Measurements from ENCODE around the gene ATRNL1. TPM values are rescaled to one million over a fixed set of nuclear protein-coding genes. Genes with fewer than 3 reads are reported as not detected.
"Not testable (repeated sequence)": the region's sequence is repeated elsewhere in the genome, so short reads cannot be mapped to it uniquely, and the experiment has no call there.

The ATRNL1 gene
- total and polyA plus RNA-seq, 10 donors = 0.29 to 6.3 (median 2.2) TPM

DNA sequence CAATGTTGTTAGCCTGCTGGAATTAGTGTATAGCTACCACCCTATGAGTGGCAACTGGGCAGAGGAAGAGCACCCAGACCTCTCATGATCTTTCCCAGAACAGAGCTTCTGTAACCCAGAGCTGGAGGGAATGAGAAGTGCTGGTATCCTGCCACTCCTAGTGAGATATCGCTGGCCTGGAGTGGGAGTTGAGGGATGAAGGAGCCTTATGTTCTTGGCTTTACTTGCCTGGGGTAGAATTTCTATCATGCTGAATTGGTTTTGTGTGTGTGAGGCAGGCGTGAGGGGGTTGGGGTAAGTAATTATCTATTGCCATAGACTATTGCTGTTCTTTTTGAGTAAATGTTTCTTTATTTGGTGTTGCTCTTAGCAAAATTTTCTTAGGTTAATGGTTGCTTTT lies 146.6 kb downstream of the ATRNL1 start:
- intact Hi-C loops (cut with DNase I; ENCODE audit: low total_unique reads) = no loop called here
- no peak for DNase-seq
- no peaks in the 10 kb centered on the region for H3K4me1 ChIP-seq
- no peak for TF ChIP-seq CTCF (IDR thresholded peaks at IDR 0.05 in 8 of 11, conservative IDR thresholded peaks at IDR 0.05 in 3 of 11)
- TF ChIP-seq POLR2A (IDR thresholded peaks at IDR 0.05) = no peak
- TF ChIP-seq POLR2AphosphoS5 (IDR thresholded peaks at IDR 0.05) = no peak
- H3K4me3 ChIP-seq = no peak overlapping the region
- WGBS, 5 donors = 80 to 97% (median 90%) methylated on average over 2 of the region's 2 CpGs
- no peak overlapping the region for H3K27ac ChIP-seq
- no peaks in the 10 kb centered on the region for H3K27me3 ChIP-seq (replicated peaks in 1 of 7)
- H3K9me3 ChIP-seq = no peaks in the 10 kb centered on the region
- H3K36me3 ChIP-seq = no peaks in the 10 kb centered on the region

GRCh38 chr10:115250784-115251183 lies 157.6 kb downstream of the ATRNL1 start:
- H3K9me3 ChIP-seq = peaks cover 0 to 16% (median 4%) of the 10 kb centered on the region in 8 donors
- no peaks in the 10 kb centered on the region for H3K36me3 ChIP-seq
- TF ChIP-seq POLR2A (IDR thresholded peaks at IDR 0.05) (no peak), CTCF (IDR thresholded peaks at IDR 0.05 in 8 of 11, conservative IDR thresholded peaks at IDR 0.05 in 3 of 11) (no peak), POLR2AphosphoS5 (IDR thresholded peaks at IDR 0.05) (no peak)
- no peak overlapping the region for H3K4me3 ChIP-seq
- no peaks in the 10 kb centered on the region for H3K4me1 ChIP-seq
- WGBS, 5 donors = 86 to 96% (median 87%) methylated on average over 3 of the region's 3 CpGs
- DNase-seq = no peak
- intact Hi-C loops (cut with DNase I; ENCODE audit: low total_unique reads) = no loop called here
- H3K27me3 ChIP-seq (replicated peaks in 1 of 7) = no peaks in the 10 kb centered on the region
- H3K27ac ChIP-seq = no peak overlapping the region

DNA sequence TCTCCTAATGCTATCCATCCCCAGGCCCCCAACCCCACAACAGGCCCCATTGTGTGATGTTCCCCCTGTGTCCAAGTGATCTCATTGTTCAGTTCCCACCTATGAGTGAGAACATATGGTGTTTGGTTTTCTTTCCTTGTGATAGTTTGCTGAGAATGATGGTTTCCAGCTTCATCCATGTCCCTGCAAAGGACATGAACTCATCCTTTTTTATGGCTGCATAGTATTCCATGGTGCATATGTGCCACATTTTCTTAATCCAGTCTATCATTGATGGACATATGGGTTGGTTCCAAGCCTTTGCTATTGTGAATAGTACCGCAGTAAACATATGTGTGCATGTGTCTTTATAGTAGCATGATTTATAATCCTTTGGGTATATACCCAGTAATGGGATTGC lies 160.6 kb downstream of the ATRNL1 start:
- intact Hi-C loops (cut with DNase I; ENCODE audit: low total_unique reads); H3K27me3 ChIP-seq (replicated peaks in 1 of 7); H3K27ac ChIP-seq; H3K36me3 ChIP-seq; H3K4me3 ChIP-seq; H3K4me1 ChIP-seq; DNase-seq: not testable (repeated sequence)
- WGBS, 5 donors = 88 to 100% (median 92%) methylated on average over 1 of the region's 1 CpG
- peaks cover 0 to 30% (median 9%) of the 10 kb centered on the region in 8 donors for H3K9me3 ChIP-seq

- TF ChIP-seq POLR2AphosphoS5 (IDR thresholded peaks at IDR 0.05) (no peak), CTCF (IDR thresholded peaks at IDR 0.05 in 8 of 11, conservative IDR thresholded peaks at IDR 0.05 in 3 of 11) (no peak), POLR2A (IDR thresholded peaks at IDR 0.05) (no peak)
- no peak for DNase-seq
Observed at GRCh38 chr10:115272482-115272881, 179.3 kb downstream of the ATRNL1 start.

GRCh38 chr10:115278294-115278693 lies 185.1 kb downstream of the ATRNL1 start:
- 56 to 65% (median 58%) methylated on average over 2 of the region's 2 CpGs for WGBS, 5 donors
- intact Hi-C loops (cut with DNase I; ENCODE audit: low total_unique reads) = no loop called here
- Histone ChIP-seq H3K4me1 (no peaks in the 10 kb centered on the region), H3K9me3 (no peaks in the 10 kb centered on the region), H3K36me3 (no peaks in the 10 kb centered on the region), H3K27ac (no peak overlapping the region), H3K4me3 (no peak overlapping the region), H3K27me3 (replicated peaks in 1 of 7) (no peaks in the 10 kb centered on the region)
- no peak for TF ChIP-seq POLR2A (IDR thresholded peaks at IDR 0.05)
- no peak for TF ChIP-seq POLR2AphosphoS5 (IDR thresholded peaks at IDR 0.05)
- no peak for TF ChIP-seq CTCF (IDR thresholded peaks at IDR 0.05 in 8 of 11, conservative IDR thresholded peaks at IDR 0.05 in 3 of 11)
- DNase-seq = no peak

More at GRCh38 chr10:115272482-115272881, 179.3 kb downstream of the ATRNL1 start:
- whole genome bisulfite sequencing, 5 donors = 64 to 79% (median 70%) methylated on average over 3 of the region's 3 CpGs
- no peak overlapping the region for H3K27ac ChIP-seq
- no peak overlapping the region for H3K4me3 ChIP-seq
- intact Hi-C loops (cut with DNase I; ENCODE audit: low total_unique reads) = no loop called here
- no peaks in the 10 kb centered on the region for H3K27me3 ChIP-seq (replicated peaks in 1 of 7)
- no peaks in the 10 kb centered on the region for H3K4me1 ChIP-seq
- no peaks in the 10 kb centered on the region for H3K9me3 ChIP-seq
- no peaks in the 10 kb centered on the region for H3K36me3 ChIP-seq
